ES-I3 (cell line): Measurements from ENCODE around the gene ZNF267.
"Not testable (repeated sequence)": the region's sequence is repeated elsewhere in the genome, so short reads cannot be mapped to it uniquely, and the experiment has no call there.

Source experiments
- H3K36me3 ChIP-seq: 2 replicates; pipeline ENCODE4 v1.6.1; 2013; ENCODE audit warnings: mild to moderate bottlenecking, low read length, control low read depth, moderate library complexity; ENCODE audit not compliant: insufficient read depth
- H3K4me1 ChIP-seq: 2 replicates; pipeline ENCODE4 v1.6.1; 2013; ENCODE audit warnings: mild to moderate bottlenecking, control low read depth, low read length; ENCODE audit not compliant: insufficient read depth
- H3K9ac ChIP-seq: 2 replicates; pipeline ENCODE4 v1.6.1; 2013; ENCODE audit warnings: low read depth, mild to moderate bottlenecking, low read length, moderate library complexity
- H3K9me3 ChIP-seq: 2 replicates; pipeline ENCODE4 v1.6.1; 2013; ENCODE audit warnings: mild to moderate bottlenecking, low read length, moderate library complexity; ENCODE audit not compliant: control insufficient read depth, insufficient read depth

ZNF267 gene

DNA sequence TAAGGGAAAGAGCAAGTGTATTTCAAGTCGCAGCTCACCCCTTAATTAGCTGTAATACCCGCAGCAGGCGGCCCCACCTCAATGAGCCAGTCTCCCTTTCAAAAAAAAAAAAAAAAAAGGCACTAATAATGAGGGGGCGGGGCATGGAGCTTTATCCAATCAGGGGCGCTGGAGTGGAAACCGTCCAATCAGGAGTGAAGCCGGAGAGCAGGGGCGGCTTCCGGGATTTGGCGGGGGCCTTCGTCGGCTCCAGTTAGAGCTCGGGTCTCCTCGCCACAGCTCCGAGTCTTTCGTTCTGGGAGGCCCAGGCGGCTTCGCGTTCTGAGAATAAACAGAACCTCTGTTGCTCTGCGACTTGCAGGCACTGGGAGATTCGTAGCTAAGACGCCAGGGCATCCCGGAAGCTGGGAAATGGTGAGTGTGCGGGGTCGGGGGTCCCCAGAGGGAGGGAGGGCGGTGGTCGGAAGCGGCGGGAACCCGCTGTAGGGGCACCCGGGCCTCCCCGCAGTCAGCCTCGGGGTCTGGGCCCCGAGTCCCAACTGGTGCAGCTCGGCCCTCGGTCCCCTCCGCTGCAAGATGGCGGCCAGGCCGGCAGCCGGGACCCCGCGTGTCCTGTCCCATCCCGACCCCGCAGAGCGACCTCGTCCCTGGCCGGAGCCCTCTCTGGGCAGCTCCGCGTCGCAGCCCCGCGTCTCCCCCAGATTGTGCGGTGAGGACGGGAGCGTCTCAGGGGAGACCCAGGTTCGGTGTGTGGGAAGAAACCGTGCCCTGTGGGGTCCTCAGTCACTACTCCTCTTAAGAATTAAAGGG, at the start of gene ZNF267:
Gene ZNF267, plus strand, starts transcription at position 252 of the 810 bp plus-strand sequence. Its CDS starts 160 bp downstream, at position 412.
- Histone ChIP-seq H3K36me3 (no peaks in the 10 kb centered on the region; the same call in 1 of the 2 replicates), H3K9ac (peak within 1 kb of the TSS; percentile 94), H3K4me1 (peaks cover 4% of the 10 kb centered on the region; the same call in 1 of the 2 replicates), H3K9me3 (peaks cover 3% of the 10 kb centered on the region; the same call in 1 of the 2 replicates)

DNA sequence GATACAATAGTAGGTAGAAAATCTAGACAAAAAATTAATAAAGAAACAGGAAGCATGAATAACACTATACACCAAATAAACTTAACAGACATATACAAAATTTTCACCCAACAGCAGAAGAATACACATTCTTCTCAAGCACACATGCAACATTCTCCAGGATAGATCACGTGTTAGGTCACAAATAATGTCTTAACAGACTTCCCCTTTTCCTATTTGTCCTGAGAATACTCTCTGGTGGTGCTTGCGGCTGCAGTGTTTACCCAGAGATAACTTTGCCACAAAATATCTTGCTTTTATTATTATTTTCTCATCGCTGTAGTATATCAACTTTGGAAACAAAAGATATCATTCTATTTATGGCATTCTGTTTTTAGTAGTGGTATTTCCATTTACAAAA, 40.6 kb upstream of the ZNF267 start:
- Histone ChIP-seq H3K36me3 (no peaks in the 10 kb centered on the region), H3K4me1 (no peaks in the 10 kb centered on the region), H3K9ac (no peak overlapping the region), H3K9me3 (no peaks in the 10 kb centered on the region)

DNA sequence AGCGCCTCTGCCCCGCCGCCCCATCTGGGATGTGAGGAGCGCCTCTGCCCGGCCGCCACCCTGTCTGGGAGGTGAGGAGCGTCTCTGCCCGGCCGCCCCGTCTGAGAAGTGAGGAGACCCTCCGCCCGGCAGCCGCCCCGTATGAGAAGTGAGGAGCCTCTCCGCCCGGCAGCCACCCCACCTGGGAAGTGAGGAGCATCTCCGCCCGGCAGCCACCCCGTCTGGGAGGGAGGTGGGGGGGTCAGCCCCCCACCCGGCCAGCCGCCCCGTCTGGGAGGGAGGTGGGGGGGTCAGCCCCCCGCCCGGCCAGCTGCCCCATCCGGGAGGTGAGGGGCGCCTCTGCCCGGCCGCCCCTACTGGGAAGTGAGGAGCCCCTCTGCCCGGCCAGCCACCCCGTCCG, 37.2 kb upstream of the ZNF267 start:
- not testable (repeated sequence) for H3K9ac ChIP-seq, H3K4me1 ChIP-seq, H3K9me3 ChIP-seq, H3K36me3 ChIP-seq

DNA sequence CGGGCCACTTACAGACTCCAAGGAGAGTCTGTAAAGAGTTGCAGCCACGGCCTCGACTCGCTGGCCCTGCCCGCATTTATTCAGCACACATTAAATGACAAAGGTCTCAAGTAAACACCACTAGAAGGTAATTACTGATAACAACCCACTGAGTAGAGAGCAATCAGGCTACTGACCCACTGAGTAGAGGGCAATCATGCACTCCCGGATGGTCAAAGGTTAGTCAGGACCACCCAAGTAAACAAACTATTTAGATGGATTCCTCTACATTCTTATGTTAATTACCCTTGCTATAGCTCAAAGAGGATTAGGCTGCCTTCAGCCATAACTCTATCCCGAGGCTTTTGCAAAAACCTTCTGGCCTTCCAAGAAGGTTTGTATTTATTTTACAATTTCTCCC, 30.7 kb upstream of the ZNF267 start:
- H3K9me3 ChIP-seq, result no peaks in the 10 kb centered on the region
- H3K36me3 ChIP-seq, result no peaks in the 10 kb centered on the region
- no peak overlapping the region for H3K9ac ChIP-seq
- H3K4me1 ChIP-seq, result no peaks in the 10 kb centered on the region

DNA sequence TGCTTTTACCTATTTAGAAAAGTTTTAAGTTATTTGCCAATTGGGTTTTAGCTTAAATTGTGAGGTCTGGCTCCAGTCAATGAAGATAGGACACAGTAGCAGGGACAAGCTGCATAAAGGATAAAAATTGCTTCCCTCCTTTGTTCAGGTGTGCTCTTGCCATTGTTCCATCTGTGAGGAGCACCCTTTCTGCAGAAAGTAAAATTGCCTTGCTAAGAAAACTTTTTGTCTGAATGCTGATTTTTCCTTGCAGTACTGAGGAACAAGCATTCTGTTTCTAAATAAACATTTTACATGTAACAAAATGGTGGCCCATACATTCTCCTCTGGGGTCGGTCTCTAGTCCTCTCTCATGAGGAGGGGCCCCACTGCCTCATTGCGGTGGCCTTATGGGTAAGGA, 25.0 kb upstream of the ZNF267 start:
- H3K36me3 ChIP-seq, H3K4me1 ChIP-seq, H3K9me3 ChIP-seq, H3K9ac ChIP-seq: not testable (repeated sequence)

DNA sequence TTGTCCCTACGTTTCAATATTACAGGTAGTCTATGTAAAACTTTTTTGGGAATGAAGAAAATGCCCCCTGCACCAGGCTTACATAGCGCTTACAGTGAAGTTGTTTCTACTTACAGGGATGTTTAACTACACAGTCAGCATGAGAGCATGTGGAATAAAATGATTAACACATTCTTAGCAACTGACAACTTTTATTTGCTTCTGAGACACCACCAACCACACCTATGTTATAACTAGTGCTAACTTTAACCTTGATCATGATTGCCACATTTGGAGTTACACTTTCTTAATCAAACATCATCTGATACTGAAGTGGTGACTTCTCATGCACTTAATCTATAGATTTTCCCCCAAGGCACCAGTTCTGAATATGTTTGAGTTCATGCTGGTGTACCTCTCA, 20.3 kb upstream of the ZNF267 start:
- H3K9me3 ChIP-seq, result 0 out of 2 replicates have a peak, but pooled peaks cover under 1% of the 10 kb centered on the region
- H3K4me1 ChIP-seq, result no peaks in the 10 kb centered on the region
- H3K9ac ChIP-seq, result no peak overlapping the region
- no peaks in the 10 kb centered on the region for H3K36me3 ChIP-seq

DNA sequence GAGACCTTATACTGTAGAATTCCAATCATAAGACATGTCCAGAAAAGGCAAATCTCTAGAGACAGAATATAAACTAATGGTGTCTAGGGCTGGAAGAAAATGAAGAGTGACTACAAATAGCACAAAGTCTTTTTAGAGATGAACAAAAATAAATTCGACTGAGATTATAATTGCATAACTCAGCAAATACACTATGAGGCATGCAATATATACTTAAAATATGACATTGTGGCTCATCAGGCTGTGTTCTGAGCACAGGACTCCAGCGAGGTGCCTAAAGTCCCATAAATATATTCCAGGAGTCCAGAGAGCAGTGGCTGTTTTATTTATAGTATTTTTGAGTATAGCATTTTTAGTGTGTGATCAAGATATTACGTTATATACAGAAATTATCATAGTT, 13.1 kb upstream of the ZNF267 start:
- Histone ChIP-seq H3K36me3 (no peaks in the 10 kb centered on the region), H3K9ac (no peak overlapping the region), H3K9me3 (no peaks in the 10 kb centered on the region), H3K4me1 (no peaks in the 10 kb centered on the region)

DNA sequence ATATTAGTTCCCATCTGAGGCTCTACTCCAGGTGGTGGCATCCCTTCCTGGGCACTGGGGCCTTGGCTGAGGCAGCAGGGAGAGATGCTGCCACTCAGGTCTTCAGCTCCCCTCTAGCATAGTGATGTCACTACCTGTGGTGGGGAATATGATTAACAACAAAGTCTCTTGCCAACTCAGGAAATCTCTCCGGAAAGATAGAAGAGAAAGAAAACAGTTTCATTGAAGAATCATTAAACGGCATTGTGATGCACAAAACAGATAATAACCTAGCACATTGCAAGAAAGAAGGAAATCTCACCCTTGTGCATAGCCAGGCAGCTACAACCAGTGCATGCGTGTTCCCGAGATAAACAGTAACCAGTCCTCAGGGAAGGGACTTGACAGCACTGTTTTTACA, 12.2 kb upstream of the ZNF267 start:
- Histone ChIP-seq H3K4me1 (no peaks in the 10 kb centered on the region), H3K9ac (no peak overlapping the region), H3K9me3 (no peaks in the 10 kb centered on the region), H3K36me3 (no peaks in the 10 kb centered on the region)

DNA sequence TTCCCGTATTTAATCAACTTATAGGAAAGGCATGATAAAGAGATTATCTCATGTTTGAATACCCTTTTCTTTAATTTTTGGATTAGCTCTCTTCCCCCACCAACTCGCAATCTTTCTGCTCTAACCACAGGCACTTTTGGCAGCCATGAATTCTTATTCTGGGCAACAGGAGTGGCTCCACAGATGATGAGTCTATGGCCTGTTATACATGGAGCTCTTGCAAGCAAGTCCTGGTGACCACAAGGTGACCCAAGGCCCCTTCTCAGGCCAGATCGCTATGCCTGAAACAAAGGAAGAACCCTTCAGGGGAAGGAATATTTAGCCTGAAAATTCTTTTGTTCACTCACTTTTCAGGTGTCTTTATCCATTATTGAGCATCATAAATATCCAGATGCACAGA, 10.8 kb upstream of the ZNF267 start:
- Histone ChIP-seq H3K9ac (no peak overlapping the region), H3K9me3 (no peaks in the 10 kb centered on the region), H3K4me1 (no peaks in the 10 kb centered on the region), H3K36me3 (no peaks in the 10 kb centered on the region)

DNA sequence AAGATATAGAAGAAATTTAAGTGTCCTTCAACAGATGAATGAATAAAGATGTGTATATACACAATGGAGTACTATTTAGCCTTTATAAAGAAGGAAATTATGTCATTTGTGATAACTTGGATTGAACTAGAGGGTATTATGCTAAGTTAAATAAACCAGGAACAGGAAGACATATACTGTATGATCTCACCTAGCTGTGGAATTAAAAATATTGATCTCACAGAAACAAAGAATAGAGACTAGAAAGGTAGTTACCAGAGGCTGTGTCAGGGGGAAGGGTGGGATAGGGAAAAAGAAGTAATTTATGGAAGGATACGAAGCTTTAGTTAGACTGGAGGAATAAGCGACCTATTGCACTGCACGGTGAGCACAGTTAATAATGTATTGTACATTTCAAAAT, 5.4 kb upstream of the ZNF267 start:
- Histone ChIP-seq H3K9ac (no peak overlapping the region), H3K36me3 (no peaks in the 10 kb centered on the region), H3K9me3 (no peaks in the 10 kb centered on the region), H3K4me1 (no peaks in the 10 kb centered on the region; the same call in 1 of the 2 replicates)

DNA sequence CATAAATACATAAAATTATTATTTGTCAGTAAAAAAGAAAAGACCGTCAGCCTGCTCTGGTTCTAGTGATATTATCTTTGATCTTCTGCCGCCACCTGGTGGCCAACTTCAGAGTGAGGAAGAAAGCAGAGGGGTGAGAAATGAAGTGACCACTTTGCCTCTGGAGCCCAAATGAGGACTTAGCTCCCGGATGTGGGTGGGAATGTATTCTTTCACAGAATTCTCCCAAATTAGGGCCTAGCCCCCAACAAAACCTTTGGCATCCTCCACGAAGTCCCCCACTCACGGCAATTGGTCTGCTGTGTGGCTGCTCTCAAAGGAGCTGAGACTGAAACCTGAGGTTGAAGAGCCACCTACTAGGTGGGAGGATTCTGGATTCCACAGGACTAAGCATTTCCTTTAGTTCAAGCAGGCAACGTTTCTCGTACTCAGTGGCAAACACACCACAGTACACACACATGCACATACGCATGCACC, 4.9 kb upstream of the ZNF267 start:
- no peaks in the 10 kb centered on the region for H3K36me3 ChIP-seq
- H3K9me3 ChIP-seq, result no peaks in the 10 kb centered on the region
- H3K4me1 ChIP-seq, result no peaks in the 10 kb centered on the region; the same call in 1 of the 2 replicates
- peak overlapping the region; percentile 19; the same call in 1 of the 2 replicates for H3K9ac ChIP-seq

DNA sequence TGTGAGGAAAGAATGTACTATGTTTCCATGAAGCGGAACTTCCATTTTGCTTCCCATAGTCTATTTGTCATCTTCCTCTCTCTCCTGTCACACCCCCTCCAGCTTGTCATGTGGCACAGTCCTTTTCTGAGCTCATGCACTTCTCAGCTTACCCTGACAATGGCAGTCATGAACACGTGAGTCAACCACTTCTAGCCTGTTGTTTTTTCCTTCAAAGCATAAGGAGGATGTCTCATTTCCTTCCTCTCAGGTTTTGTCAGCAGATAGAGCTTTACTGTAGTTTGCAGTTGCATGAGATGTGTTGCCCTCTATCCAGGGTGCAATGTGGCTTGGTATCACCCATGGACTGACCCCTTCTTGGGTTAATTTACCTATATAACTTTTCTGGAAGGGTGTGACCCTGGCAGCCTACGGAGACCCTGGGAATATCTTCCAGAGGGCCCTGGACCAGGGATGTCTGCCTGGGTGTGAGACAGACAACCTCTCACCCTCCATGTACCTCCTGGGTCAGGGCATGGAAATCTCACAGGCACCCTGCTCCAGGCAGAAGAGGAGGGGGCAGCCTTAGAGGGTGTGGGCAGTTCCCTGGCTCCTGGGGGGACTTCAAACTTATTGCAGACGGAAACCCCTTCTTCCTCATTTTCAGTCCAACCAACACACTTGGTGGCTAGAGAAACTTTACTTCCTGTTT, 4.0 kb upstream of the ZNF267 start:
- H3K36me3 ChIP-seq, result no peaks in the 10 kb centered on the region
- H3K9ac ChIP-seq, result no peak overlapping the region
- no peaks in the 10 kb centered on the region for H3K9me3 ChIP-seq
- peaks cover 2% of the 10 kb centered on the region; the same call in 1 of the 2 replicates for H3K4me1 ChIP-seq

DNA sequence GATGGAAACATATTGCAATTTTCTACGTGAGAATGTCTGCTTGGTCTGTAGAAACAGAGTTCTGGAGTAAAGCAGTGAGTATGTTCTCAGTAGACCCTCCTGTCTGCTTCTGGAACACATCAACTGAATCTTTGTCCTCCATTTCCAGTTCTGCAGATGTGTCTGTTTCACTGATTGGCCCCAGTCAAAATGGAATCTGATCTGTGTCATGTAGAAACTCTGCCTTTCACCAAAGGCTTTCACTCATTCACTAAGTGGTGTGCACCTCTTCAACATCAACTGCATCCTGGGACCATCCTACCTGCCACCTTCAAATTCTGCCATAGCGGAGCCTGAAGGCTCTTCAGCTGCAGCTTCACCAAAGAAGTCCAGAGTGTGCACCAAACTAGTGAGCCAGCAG, 2.8 kb upstream of the ZNF267 start:
- Histone ChIP-seq H3K36me3 (no peaks in the 10 kb centered on the region), H3K9me3 (no peaks in the 10 kb centered on the region), H3K4me1 (peaks cover 4% of the 10 kb centered on the region; the same call in 1 of the 2 replicates), H3K9ac (no peak overlapping the region)

DNA sequence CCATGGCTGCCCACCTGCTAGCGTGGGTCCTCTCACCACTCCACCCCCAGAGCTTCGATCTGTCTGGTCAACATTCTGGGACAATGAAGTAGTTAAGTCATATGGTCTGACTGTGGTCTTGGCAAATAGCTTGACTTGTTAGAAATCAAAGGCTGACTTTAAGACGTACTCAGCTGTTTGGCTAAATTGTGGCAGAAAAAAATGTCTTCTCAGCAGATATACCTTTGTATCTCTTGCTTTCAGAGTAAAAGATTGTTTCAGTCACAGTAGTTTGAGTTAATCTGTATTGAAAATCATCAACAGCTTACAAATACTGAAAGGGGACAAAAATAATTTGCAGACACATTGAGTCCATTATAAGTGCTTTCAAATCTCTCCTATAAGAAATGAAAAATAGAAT, 2.1 kb upstream of the ZNF267 start:
- Histone ChIP-seq H3K9me3 (no peaks in the 10 kb centered on the region), H3K4me1 (peaks cover 4% of the 10 kb centered on the region; the same call in 1 of the 2 replicates), H3K9ac (no peak overlapping the region), H3K36me3 (no peaks in the 10 kb centered on the region)

DNA sequence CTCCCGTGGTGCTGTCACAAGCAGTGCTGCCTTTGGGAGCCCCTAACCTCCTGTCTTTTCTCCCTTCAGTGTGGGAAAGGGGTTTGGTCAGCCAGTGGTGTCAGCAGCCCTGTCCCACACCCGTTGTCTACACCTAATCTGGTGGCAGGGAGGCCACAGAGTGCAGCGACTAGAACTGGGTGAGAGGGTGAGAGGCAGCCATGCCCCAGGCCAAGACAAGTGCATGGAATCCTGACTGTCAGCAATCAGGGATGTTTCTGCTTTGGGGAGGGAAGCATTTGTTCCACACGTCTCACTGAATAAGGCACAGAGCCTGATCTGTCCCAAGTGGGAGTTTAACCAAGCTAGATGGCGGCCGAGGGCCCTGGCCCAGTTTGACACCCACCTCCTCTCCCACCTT, 1.4 kb upstream of the ZNF267 start:
- Histone ChIP-seq H3K36me3 (no peaks in the 10 kb centered on the region), H3K4me1 (peaks cover 4% of the 10 kb centered on the region; the same call in 1 of the 2 replicates), H3K9ac (no peak overlapping the region), H3K9me3 (no peaks in the 10 kb centered on the region)
